Right atrium auricular region (tissue), 2 donors: Measurements from ENCODE around the gene NBPF11. TPM values are rescaled to one million over a fixed set of nuclear protein-coding genes. Genes with fewer than 3 reads are reported as not detected.

Experiments
- total RNA-seq, 2 donors: library from RNA; depleted of rRNA; stranded (reverse); fragments of >200 nt; gene quantifications; one replicate each; pipeline ENCODE4 v1.1.0, GENCODE V29; 2016

The NBPF11 gene
- total RNA-seq, 2 donors from 2014 or later = 1.9 to 2.2 TPM

Other genes with a start within 250 kb of the NBPF11 start
- gene GJA8, start 249.5 kb downstream of the NBPF11 start, total RNA-seq = not detected
- 1 to 10 TPM; 7.5 to 9.2 TPM for gene GPR89B, start 223.9 kb downstream of the NBPF11 start, total RNA-seq